HepG2 (cell line): ENCODE data around the gene PALM3. TPM values are rescaled to one million over a fixed set of nuclear protein-coding genes. Genes with fewer than 3 reads are reported as not detected.
A peak's percentile ranks its signal among the peaks of the same experiment; 100 is the strongest.

ENCODE experiments used
- ATAC-seq: fragments of 200-7000 bp; cut with Tn5 transposase; 3 replicates; pipeline ENCODE4 v1.9.1; 2020; ENCODE audit warnings: mild to moderate bottlenecking, moderate library complexity
- BruUV-seq: library from RNA; stranded (reverse); fragments of 400-500 nt; replicated peaks from 2 replicates; lab custom pipeline; 2021; lab: Mats Ljungman, UMichigan
- CTCF ChIA-PET: fragments of 300-600 bp; formaldehyde crosslinking; extraction: SDS; loops from one replicate; lab custom pipeline; 2021; ENCODE audit warnings: low total read pairs, inconsistent platforms, low intra/inter-chr PET ratio; lab: Yijun Ruan, JAX
- POLR2A ChIA-PET: fragments of 350-600 bp; sonication (Branson Sonifier 250); formaldehyde crosslinking; loops from one replicate; lab custom pipeline; 2020; ENCODE audit warnings: antibody characterized with exemption, inconsistent platforms; lab: Yijun Ruan, JAX
- DNase-seq: peaks from one replicate; pipeline ENCODE4 v3.0.0-alpha.2; 2015; ENCODE audit warnings: low spot score
- FAIRE-seq: peaks from 3 replicates; lab custom pipeline; 2011; peaks lifted over from hg19 to GRCh38; lab: Jason Lieb, UNC
- H2AFZ ChIP-seq: one replicate; pipeline ENCODE4 v1.6.1; 2011; ENCODE audit warnings: low read length, inconsistent platforms
- H3K27ac ChIP-seq: fragments of 300-600 bp; 3 replicates; pipeline ENCODE4 v1.8.0; 2011; ENCODE audit warnings: mixed run types, mild to moderate bottlenecking, mixed read lengths, low read length, inconsistent platforms; ENCODE audit not compliant: insufficient read depth; ENCODE audit errors: extremely low read length
- H3K27me3 ChIP-seq, 2 experiments: fragments of 200-600 bp in 1 of 2; 2 replicates in 1 of 2; 3 replicates in 1 of 2; pipeline versions ENCODE4 v1.6.0 to v1.8.0; 2011; ENCODE audit warnings: low read length in 2 of 2, mild to moderate bottlenecking in 2 of 2, moderate library complexity in 2 of 2, inconsistent platforms in 1 of 2; ENCODE audit not compliant: insufficient read depth in 2 of 2, control insufficient read depth in 1 of 2
- H3K36me3 ChIP-seq, 2 experiments: fragments of 200-600 bp in 1 of 2; replicated peaks in 1 of 2; 2 replicates in 1 of 2; 3 replicates in 1 of 2; pipeline versions ENCODE4 v1.5.1 to v1.8.0; 2011; ENCODE audit warnings: low read length in 2 of 2, inconsistent platforms in 1 of 2; ENCODE audit not compliant: insufficient read depth in 2 of 2, control insufficient read depth in 1 of 2
- H3K4me1 ChIP-seq: 2 replicates; pipeline ENCODE4 v1.5.1; 2012; ENCODE audit warnings: low read length, inconsistent platforms; ENCODE audit not compliant: insufficient read depth
- H3K4me2 ChIP-seq: 2 replicates; pipeline ENCODE4 v1.6.0; 2011; ENCODE audit warnings: low read depth, low read length, inconsistent platforms
- H3K4me3 ChIP-seq, 3 experiments: fragments of 200-600 bp in 1 of 3; sonication (generic), shearing (Covaris generic) in 1 of 3; replicated peaks in 1 of 3; 2 replicates each; pipeline ENCODE4 v1.5.1; 2011 to 2016; ENCODE audit warnings: low read length in 3 of 3, inconsistent platforms in 2 of 3, low read depth in 2 of 3, mild to moderate bottlenecking in 2 of 3, control low read depth in 1 of 3, mixed read lengths in 1 of 3; ENCODE audit not compliant: insufficient read depth in 1 of 3
- H3K79me2 ChIP-seq: one replicate; pipeline ENCODE4 v1.6.1; 2011; ENCODE audit warnings: low read length, inconsistent platforms; ENCODE audit not compliant: insufficient read depth
- H3K9ac ChIP-seq: 2 replicates; pipeline ENCODE4 v1.6.0; 2011; ENCODE audit warnings: mild to moderate bottlenecking, low read depth, low read length, inconsistent platforms; ENCODE audit not compliant: insufficient read depth
- H3K9me3 ChIP-seq: 2 replicates; pipeline ENCODE4 v1.5.1; 2012; ENCODE audit warnings: mild to moderate bottlenecking, low read length
- H4K20me1 ChIP-seq: 2 replicates; pipeline ENCODE4 v1.6.0; 2011; ENCODE audit warnings: inconsistent platforms, mild to moderate bottlenecking, low read length, moderate library complexity; ENCODE audit not compliant: insufficient read depth
- AGO2 ChIP-seq: fragments of 200-400 bp; formaldehyde crosslinking; optimal IDR thresholded peaks from 2 replicates; pipeline ENCODE3; 2017; ENCODE audit warnings: mild to moderate bottlenecking, low read depth, low read length, moderate library complexity
- HNRNPUL1 ChIP-seq: fragments of 200-400 bp; formaldehyde crosslinking; IDR thresholded peaks from 2 replicates; pipeline ENCODE4 v1.6.1; 2017; ENCODE audit warnings: low read depth, mild to moderate bottlenecking, low read length, moderate library complexity
- RBFOX2 ChIP-seq: fragments of 200-400 bp; formaldehyde crosslinking; IDR thresholded peaks from 2 replicates; pipeline ENCODE4 v1.6.1; 2017; ENCODE audit warnings: low read depth, mild to moderate bottlenecking, low read length
- ZMYM3 ChIP-seq: sonication (generic); formaldehyde crosslinking; IDR thresholded peaks from 2 replicates; pipeline ENCODE4 v1.5.1; 2020; ENCODE audit warnings: mild to moderate bottlenecking, missing genetic modification reagents
- ZNF253 ChIP-seq: sonication (generic); formaldehyde crosslinking; IDR thresholded peaks from 2 replicates; pipeline ENCODE4 v1.8.0; 2022; ENCODE audit warnings: mild to moderate bottlenecking, missing genetic modification reagents, borderline replicate concordance
- ZNF629 ChIP-seq: sonication (generic); formaldehyde crosslinking; conservative IDR thresholded peaks from 2 replicates; pipeline ENCODE4 v1.5.0; 2020; ENCODE audit warnings: missing genetic modification reagents
- ZNF652 ChIP-seq: IDR thresholded peaks from 2 replicates; pipeline ENCODE4 v1.6.1; 2016; ENCODE audit warnings: low read depth, borderline replicate concordance
- WGBS: methylation state at CpG from one replicate; pipeline ENCODE4 v1.1.6; 2017; ENCODE audit warnings: low lambda C conversion rate; 5-methylcytosine and 5-hydroxymethylcytosine counted together
- in situ Hi-C: cut with HindIII; loops from 2 replicates; pipeline ENCODE4 v1.10.0; 2017; ENCODE audit warnings: low pct_unique_long_range_greater_than_20kb; ENCODE audit not compliant: extremely low pct_ligation_motif_present
- intact Hi-C: fragments of 100-400 bp; cut with micrococcal nuclease; formaldehyde crosslinking; loops from one replicate; pipeline ENCODE4 v1.10.0; 2022; ENCODE audit not compliant: unreplicated experiment
- polyA plus RNA-seq, 8 experiments: library from polyadenylated mRNA; depleted of rRNA in 3 of 8; stranded (reverse) in 7 of 8; unstranded in 1 of 8; fragments of >200 nt; fragmentation: Illumina TruSeq in 4 of 8; extraction: Trizol in 4 of 8; gene quantifications; 2 replicates each; pipeline versions ENCODE4 v1.2.1 to v1.2.3, GENCODE V29; 2011 to 2016; ENCODE audit warnings: low read depth in 4 of 8, missing spikeins in 1 of 8, mixed read lengths in 1 of 8; ENCODE audit not compliant: insufficient read depth in 1 of 8
- total RNA-seq, 5 experiments: library from RNA; depleted of rRNA; stranded (reverse); fragments of >200 nt; fragmentation: Illumina TruSeq; extraction: Trizol; gene quantifications; 2 replicates each; pipeline ENCODE4 v1.2.3, GENCODE V29; 2016; ENCODE audit warnings: low read depth in 1 of 5
- TF ChIP-seq, protein P1 (sequence below): sonication (generic); formaldehyde crosslinking; IDR thresholded peaks from 2 replicates; pipeline ENCODE4 v1.5.1; 2020; ENCODE audit warnings: mild to moderate bottlenecking, missing genetic modification reagents, moderate library complexity
- TF ChIP-seq, protein P2 (sequence below): sonication (generic); formaldehyde crosslinking; conservative IDR thresholded peaks from 2 replicates; pipeline ENCODE4 v1.5.0; 2020; ENCODE audit warnings: missing genetic modification reagents

Gene PALM3
- total and polyA plus RNA-seq, 2 of the 13 experiments (the other 11 are each of a cell fraction or from before 2014, with no cell fraction given) = 0.79 to 2.4 TPM

DNA sequence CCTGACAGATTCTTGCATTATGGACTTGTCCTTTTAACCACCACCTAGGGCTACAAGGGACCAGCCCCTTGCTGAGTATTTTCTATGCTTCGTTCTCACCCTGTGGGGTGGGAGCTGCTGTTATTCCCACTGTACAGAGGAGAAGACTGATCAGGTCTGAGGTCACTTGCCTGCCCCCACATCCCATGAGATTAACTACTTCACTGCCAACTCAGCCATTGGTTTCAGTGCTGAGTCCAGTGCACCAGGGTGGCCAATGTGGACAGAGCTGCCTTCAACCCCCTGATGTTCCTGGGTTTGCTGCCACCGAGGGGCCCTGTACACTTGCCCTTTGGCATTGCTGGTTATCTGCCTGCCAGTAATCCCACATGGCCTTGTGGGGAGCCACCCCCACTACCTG, 48.8 kb upstream of the PALM3 start (continued):
- TF ChIP-seq, protein P1, sequence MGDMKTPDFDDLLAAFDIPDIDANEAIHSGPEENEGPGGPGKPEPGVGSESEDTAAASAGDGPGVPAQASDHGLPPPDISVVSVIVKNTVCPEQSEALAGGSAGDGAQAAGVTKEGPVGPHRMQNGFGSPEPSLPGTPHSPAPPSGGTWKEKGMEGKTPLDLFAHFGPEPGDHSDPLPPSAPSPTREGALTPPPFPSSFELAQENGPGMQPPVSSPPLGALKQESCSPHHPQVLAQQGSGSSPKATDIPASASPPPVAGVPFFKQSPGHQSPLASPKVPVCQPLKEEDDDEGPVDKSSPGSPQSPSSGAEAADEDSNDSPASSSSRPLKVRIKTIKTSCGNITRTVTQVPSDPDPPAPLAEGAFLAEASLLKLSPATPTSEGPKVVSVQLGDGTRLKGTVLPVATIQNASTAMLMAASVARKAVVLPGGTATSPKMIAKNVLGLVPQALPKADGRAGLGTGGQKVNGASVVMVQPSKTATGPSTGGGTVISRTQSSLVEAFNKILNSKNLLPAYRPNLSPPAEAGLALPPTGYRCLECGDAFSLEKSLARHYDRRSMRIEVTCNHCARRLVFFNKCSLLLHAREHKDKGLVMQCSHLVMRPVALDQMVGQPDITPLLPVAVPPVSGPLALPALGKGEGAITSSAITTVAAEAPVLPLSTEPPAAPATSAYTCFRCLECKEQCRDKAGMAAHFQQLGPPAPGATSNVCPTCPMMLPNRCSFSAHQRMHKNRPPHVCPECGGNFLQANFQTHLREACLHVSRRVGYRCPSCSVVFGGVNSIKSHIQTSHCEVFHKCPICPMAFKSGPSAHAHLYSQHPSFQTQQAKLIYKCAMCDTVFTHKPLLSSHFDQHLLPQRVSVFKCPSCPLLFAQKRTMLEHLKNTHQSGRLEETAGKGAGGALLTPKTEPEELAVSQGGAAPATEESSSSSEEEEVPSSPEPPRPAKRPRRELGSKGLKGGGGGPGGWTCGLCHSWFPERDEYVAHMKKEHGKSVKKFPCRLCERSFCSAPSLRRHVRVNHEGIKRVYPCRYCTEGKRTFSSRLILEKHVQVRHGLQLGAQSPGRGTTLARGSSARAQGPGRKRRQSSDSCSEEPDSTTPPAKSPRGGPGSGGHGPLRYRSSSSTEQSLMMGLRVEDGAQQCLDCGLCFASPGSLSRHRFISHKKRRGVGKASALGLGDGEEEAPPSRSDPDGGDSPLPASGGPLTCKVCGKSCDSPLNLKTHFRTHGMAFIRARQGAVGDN (CRISPR knock-in tag) = peak; percentile 46
- TF ChIP-seq ZNF652 = peak; percentile 89
- TF ChIP-seq ZMYM3 (CRISPR knock-in tag) = 0 out of 2 replicates have a peak, but pooled peaks have one; percentile 23

DNA sequence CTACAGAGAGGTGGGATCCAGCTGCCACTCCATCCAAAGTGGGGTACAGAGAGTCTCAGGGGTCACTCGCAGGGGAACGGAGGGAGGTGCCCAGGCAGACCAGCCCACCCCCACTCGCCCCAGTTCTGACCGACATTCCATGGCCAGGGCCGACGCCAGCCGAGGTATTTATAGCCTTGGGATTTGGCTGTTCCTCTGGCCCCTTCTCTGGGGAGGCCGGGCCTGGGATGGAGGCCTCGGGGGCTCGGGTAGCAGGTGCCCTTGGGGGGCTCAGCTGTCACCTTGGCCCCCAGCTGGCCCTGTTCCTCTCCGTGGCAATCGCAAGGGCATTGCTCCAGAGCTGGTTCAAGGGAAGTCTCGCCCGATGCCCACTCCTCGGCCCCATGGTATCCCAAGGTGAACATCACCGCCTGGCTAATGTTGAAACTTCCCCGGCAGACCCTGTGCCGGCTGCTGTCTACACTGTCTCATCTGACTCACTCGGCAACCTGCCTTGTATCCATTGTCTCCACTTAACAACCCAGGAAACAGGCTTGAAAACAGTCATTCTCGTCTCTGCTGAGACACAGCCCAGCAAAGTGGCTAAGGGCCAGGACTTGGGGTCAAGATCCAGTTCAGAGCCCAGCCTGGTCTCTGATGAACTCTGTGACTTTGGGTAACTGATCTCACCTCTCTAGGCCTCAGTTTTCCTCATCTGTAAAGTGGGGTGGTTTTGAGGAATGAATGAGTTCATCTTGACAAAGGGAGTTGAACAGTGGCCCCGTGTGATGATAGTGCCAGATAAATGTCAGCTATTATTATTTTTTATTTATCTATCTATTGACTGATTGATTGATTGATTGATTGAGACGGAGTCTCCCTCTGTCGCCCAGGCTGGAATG, 45.9 kb upstream of the PALM3 start:
- TF ChIP-seq HNRNPUL1 (no peak), AGO2 (peak; percentile 17), ZMYM3 (CRISPR knock-in tag) (0 out of 2 replicates have a peak, but pooled peaks have one; percentile 36), ZNF629 (CRISPR knock-in tag) (peak; percentile 91), ZNF253 (CRISPR knock-in tag) (no peak), RBFOX2 (0 out of 2 replicates have a peak, but pooled peaks have one; percentile 26)
- TF ChIP-seq, protein P2, sequence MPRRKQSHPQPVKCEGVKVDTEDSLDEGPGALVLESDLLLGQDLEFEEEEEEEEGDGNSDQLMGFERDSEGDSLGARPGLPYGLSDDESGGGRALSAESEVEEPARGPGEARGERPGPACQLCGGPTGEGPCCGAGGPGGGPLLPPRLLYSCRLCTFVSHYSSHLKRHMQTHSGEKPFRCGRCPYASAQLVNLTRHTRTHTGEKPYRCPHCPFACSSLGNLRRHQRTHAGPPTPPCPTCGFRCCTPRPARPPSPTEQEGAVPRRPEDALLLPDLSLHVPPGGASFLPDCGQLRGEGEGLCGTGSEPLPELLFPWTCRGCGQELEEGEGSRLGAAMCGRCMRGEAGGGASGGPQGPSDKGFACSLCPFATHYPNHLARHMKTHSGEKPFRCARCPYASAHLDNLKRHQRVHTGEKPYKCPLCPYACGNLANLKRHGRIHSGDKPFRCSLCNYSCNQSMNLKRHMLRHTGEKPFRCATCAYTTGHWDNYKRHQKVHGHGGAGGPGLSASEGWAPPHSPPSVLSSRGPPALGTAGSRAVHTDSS (CRISPR knock-in tag) = no peak
- ChIA-PET POLR2A (no interaction called here), CTCF (no interaction called here)
- Histone ChIP-seq H3K79me2 (no peaks in the 10 kb centered on the region), H3K27me3 (no peaks in the 10 kb centered on the region), H3K9me3 (no peaks in the 10 kb centered on the region), H3K4me2 (no peak overlapping the region), H3K27ac (no peak overlapping the region), H3K9ac (no peak overlapping the region), H2AFZ (no peak overlapping the region), H4K20me1 (no peaks in the 10 kb centered on the region), H3K36me3 (peaks cover 4 to 5% of the 10 kb centered on the region in 2 experiments; a peak in 2 of 5 replicates), H3K4me1 (peaks cover 24% of the 10 kb centered on the region), H3K4me3 (no peak overlapping the region)
- in situ Hi-C loops = no loop called here
- intact Hi-C loops = no loop called here
- ATAC-seq = no peak
- 98% methylated on average over 13 of the region's 23 CpGs for WGBS
- no TSS peak for BruUV-seq
- no peak for FAIRE-seq
- DNase-seq = no peak
